Esophagus squamous epithelium (tissue), 5 donors: Measurements from ENCODE around the gene PTPRT. TPM values are rescaled to one million over a fixed set of nuclear protein-coding genes. Genes with fewer than 3 reads are reported as not detected.

Experiments
- DNase-seq: peaks from one replicate; lab custom pipeline; 2025; lab: John Stamatoyannopoulos, UW
- H3K27ac ChIP-seq, 4 donors: fragments of 200-600 bp; sonication (generic); one replicate each; pipeline ENCODE4 v1.5.1; 2016 to 2019; ENCODE audit warnings: mild to moderate bottlenecking in 1 of 4
- H3K27me3 ChIP-seq, 4 donors: fragments of 200-600 bp; sonication (generic); 1 replicate in 3 of 4; 2 replicates in 1 of 4; pipeline versions ENCODE4 v1.5.1 to v1.6.0; 2017 to 2021; ENCODE audit warnings: antibody characterized with exemption in 1 of 4
- H3K36me3 ChIP-seq, 3 donors: fragments of 200-600 bp; sonication (generic); one replicate each; pipeline ENCODE4 v1.5.1; 2016 to 2019
- H3K4me1 ChIP-seq, 3 donors: fragments of 200-600 bp; sonication (generic); one replicate each; pipeline ENCODE4 v1.5.1; 2017 to 2019
- H3K4me3 ChIP-seq, 4 donors: fragments of 200-600 bp; sonication (generic); 1 replicate in 3 of 4; 2 replicates in 1 of 4; pipeline ENCODE4 v1.5.1; 2016 to 2019; ENCODE audit warnings: mild to moderate bottlenecking in 2 of 4, moderate library complexity in 1 of 4
- H3K9me3 ChIP-seq, 3 donors: fragments of 200-600 bp; sonication (generic); one replicate each; pipeline ENCODE4 v1.5.1; 2016 to 2019
- CTCF ChIP-seq, 6 experiments: fragments of 450-650 bp in 4 of 6; fragments of 200-600 bp in 2 of 6; sonication (generic) in 2 of 6; IDR thresholded peaks; one replicate each; pipeline ENCODE4 v1.5.1; 2016 to 2019; ENCODE audit warnings: antibody characterized with exemption in 6 of 6, mild to moderate bottlenecking in 4 of 6, moderate library complexity in 4 of 6
- POLR2A ChIP-seq, 4 donors: fragments of 450-650 bp; IDR thresholded peaks; one replicate each; pipeline ENCODE4 v1.6.1; 2017; ENCODE audit warnings: antibody characterized with exemption in 4 of 4, mild to moderate bottlenecking in 4 of 4, moderate library complexity in 3 of 4
- WGBS, 2 donors: methylation state at CpG; one replicate each; pipeline ENCODE4 v1.1.5; 2018; 5-methylcytosine and 5-hydroxymethylcytosine counted together
- intact Hi-C: fragments of 100-400 bp; cut with DNase I; formaldehyde crosslinking; loops from one replicate; pipeline ENCODE4 v1.15.0; 2022
- total RNA-seq, 4 donors: library from RNA; depleted of rRNA; stranded (reverse); fragments of >200 nt; gene quantifications; one replicate each; pipeline ENCODE4 v1.1.0, GENCODE V29; 2016
- donor health status: DM: yes; HTN: yes; CAD: no.

Gene PTPRT
- total RNA-seq, 4 donors from 2014 or later, result under 0.01 to 0.06 TPM; not detected in 2

GRCh38 chr20:42986143-42986773, 203.4 kb downstream of the PTPRT start:
- no peak for DNase-seq
- Histone ChIP-seq H3K9me3 (no peaks in the 10 kb centered on the region), H3K4me3 (no peak overlapping the region), H3K36me3 (no peaks in the 10 kb centered on the region), H3K27ac (no peak overlapping the region), H3K27me3 (no peaks in the 10 kb centered on the region), H3K4me1 (no peaks in the 10 kb centered on the region)
- intact Hi-C loops, result no loop called here
- TF ChIP-seq CTCF (IDR thresholded peaks at IDR 0.05) (no peak), POLR2A (IDR thresholded peaks at IDR 0.05) (no peak)
- 44 to 59% methylated on average over 9 of the region's 9 CpGs for WGBS, 2 donors

GRCh38 chr20:42985628-42986027, 204.1 kb downstream of the PTPRT start:
- no peak for DNase-seq
- Histone ChIP-seq H3K27ac (no peak overlapping the region), H3K4me1 (no peaks in the 10 kb centered on the region), H3K9me3 (no peaks in the 10 kb centered on the region), H3K27me3 (no peaks in the 10 kb centered on the region), H3K4me3 (no peak overlapping the region), H3K36me3 (no peaks in the 10 kb centered on the region)
- intact Hi-C loops, result no loop called here
- WGBS, 2 donors, result 56 to 77% methylated on average over 4 of the region's 4 CpGs
- TF ChIP-seq CTCF (IDR thresholded peaks at IDR 0.05), result no peak
- TF ChIP-seq POLR2A (IDR thresholded peaks at IDR 0.05), result no peak

GRCh38 chr20:42982218-42982617, 207.5 kb downstream of the PTPRT start:
- no peak for DNase-seq
- H3K4me1 ChIP-seq, result no peaks in the 10 kb centered on the region
- 70 to 71% methylated on average over 6 of the region's 6 CpGs for WGBS, 2 donors
- no peak for TF ChIP-seq POLR2A (IDR thresholded peaks at IDR 0.05)
- no peak for TF ChIP-seq CTCF (IDR thresholded peaks at IDR 0.05)
- H3K27me3 ChIP-seq, result peaks cover 0 to 5% (median 0%) of the 10 kb centered on the region in 4 donors
- no peaks in the 10 kb centered on the region for H3K36me3 ChIP-seq
- H3K27ac ChIP-seq, result no peak overlapping the region
- no peak overlapping the region for H3K4me3 ChIP-seq
- H3K9me3 ChIP-seq, result no peaks in the 10 kb centered on the region
- intact Hi-C loops, result no loop called here

GRCh38 chr20:42981253-42981652, 208.5 kb downstream of the PTPRT start:
- no peak overlapping the region for H3K27ac ChIP-seq

More at GRCh38 chr20:42981253-42981652, 208.5 kb downstream of the PTPRT start:
- TF ChIP-seq POLR2A (IDR thresholded peaks at IDR 0.05) (no peak), CTCF (IDR thresholded peaks at IDR 0.05) (no peak)
- no peaks in the 10 kb centered on the region for H3K36me3 ChIP-seq
- no peak overlapping the region for H3K4me3 ChIP-seq
- no peaks in the 10 kb centered on the region for H3K4me1 ChIP-seq
- intact Hi-C loops, result no loop called here
- 72% methylated on average over 2 of the region's 2 CpGs; no CpG with 5 or more reads in 1 of the 2 donors for WGBS, 2 donors
- H3K9me3 ChIP-seq, result no peaks in the 10 kb centered on the region
- DNase-seq, result no peak
- H3K27me3 ChIP-seq, result peaks cover 0 to 5% (median 0%) of the 10 kb centered on the region in 4 donors
